Measurements from ENCODE around the gene POLR2A.

The POLR2A gene

GRCh38 chr17:7484067-7484918 lies at the start of gene POLR2A:
TSS of gene POLR2A (plus strand) at chr17:7484366.
- peak; percentile 93 for DNase-seq (ENCODE audit: low read depth, low spot score)

- no peak for DNase-seq (ENCODE audit: low read depth, low spot score)
Measured at GRCh38 chr17:7435676-7436555, 48.2 kb upstream of the POLR2A start.

- peak; percentile 63 for DNase-seq (ENCODE audit: low read depth, low spot score)
Measured at GRCh38 chr17:7436556-7437368, 47.4 kb upstream of the POLR2A start.

GRCh38 chr17:7437369-7437863 lies 46.8 kb upstream of the POLR2A start:
- DNase-seq (ENCODE audit: low read depth, low spot score) = no peak

- DNase-seq (ENCODE audit: low read depth, low spot score) = peak; percentile 16
Measured at GRCh38 chr17:7437950-7438614, 46.1 kb upstream of the POLR2A start.

- no peak for DNase-seq (ENCODE audit: low read depth, low spot score)
Measured at GRCh38 chr17:7438656-7439460, 45.3 kb upstream of the POLR2A start.

- DNase-seq (ENCODE audit: low read depth, low spot score) = no peak
Measured at GRCh38 chr17:7439462-7440112, 44.6 kb upstream of the POLR2A start, which contains the start of gene FGF11. TSS of gene FGF11 (plus strand) at chr17:7439512. CDS start at chr17:7439621, 109 bp downstream.

GRCh38 chr17:7440113-7440833 lies 43.9 kb upstream of the POLR2A start:
- no peak for DNase-seq (ENCODE audit: low read depth, low spot score)

GRCh38 chr17:7440834-7441195 lies 43.4 kb upstream of the POLR2A start:
- DNase-seq (ENCODE audit: low read depth, low spot score) = no peak

GRCh38 chr17:7441266-7441665 lies 42.9 kb upstream of the POLR2A start:
- no peak for DNase-seq (ENCODE audit: low read depth, low spot score)

- DNase-seq (ENCODE audit: low read depth, low spot score) = no peak
Measured at GRCh38 chr17:7442142-7442541, 42.0 kb upstream of the POLR2A start.

- DNase-seq (ENCODE audit: low read depth, low spot score) = no peak
Measured at GRCh38 chr17:7443499-7444485, 40.4 kb upstream of the POLR2A start.

GRCh38 chr17:7444682-7445618 lies 39.2 kb upstream of the POLR2A start, which contains the start of gene CHRNB1:
TSS of gene CHRNB1 (plus strand) at chr17:7445061. CDS start at chr17:7445128, 67 bp downstream.
- DNase-seq (ENCODE audit: low read depth, low spot score) = no peak

- DNase-seq (ENCODE audit: low read depth, low spot score) = no peak
Measured at GRCh38 chr17:7445619-7445968, 38.6 kb upstream of the POLR2A start.

- no peak for DNase-seq (ENCODE audit: low read depth, low spot score)
Measured at GRCh38 chr17:7448461-7448860, 35.7 kb upstream of the POLR2A start.

GRCh38 chr17:7459961-7460545 lies 24.1 kb upstream of the POLR2A start:
- DNase-seq (ENCODE audit: low read depth, low spot score) = no peak
